Measurements from ENCODE around the gene E2F3.

DNA sequence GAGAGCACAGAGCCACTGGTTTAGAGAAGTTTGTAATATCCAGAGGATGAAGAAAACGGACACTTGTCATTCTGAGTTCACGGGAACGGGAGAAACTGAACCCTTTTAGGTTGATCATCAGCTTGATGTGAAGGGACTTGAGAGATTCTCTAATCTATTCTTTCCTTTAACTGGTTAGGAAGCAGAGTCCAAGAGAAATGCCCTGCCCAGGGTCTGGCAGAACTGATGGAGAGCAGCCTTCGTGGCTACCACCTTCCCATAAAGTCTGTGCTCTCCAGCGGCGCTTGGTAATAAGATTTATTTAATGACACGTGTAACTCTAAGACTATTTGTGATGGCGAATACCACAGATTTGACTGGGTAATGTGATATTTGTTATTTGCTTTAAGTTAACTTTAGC is 36.0 kb downstream of the E2F3 start:
- TF ChIP-seq, protein P1, sequence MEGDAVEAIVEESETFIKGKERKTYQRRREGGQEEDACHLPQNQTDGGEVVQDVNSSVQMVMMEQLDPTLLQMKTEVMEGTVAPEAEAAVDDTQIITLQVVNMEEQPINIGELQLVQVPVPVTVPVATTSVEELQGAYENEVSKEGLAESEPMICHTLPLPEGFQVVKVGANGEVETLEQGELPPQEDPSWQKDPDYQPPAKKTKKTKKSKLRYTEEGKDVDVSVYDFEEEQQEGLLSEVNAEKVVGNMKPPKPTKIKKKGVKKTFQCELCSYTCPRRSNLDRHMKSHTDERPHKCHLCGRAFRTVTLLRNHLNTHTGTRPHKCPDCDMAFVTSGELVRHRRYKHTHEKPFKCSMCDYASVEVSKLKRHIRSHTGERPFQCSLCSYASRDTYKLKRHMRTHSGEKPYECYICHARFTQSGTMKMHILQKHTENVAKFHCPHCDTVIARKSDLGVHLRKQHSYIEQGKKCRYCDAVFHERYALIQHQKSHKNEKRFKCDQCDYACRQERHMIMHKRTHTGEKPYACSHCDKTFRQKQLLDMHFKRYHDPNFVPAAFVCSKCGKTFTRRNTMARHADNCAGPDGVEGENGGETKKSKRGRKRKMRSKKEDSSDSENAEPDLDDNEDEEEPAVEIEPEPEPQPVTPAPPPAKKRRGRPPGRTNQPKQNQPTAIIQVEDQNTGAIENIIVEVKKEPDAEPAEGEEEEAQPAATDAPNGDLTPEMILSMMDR (conservative IDR thresholded peaks at IDR 0.05 in 1 of 2, IDR thresholded peaks at IDR 0.05 in 1 of 2; ENCODE audit: extremely low read depth in 1 of 2, insufficient read depth in 1 of 2, low read depth in 1 of 2, low read length in 2 of 2) = no peak
- no peak for TF ChIP-seq EZH2 (IDR thresholded peaks at IDR 0.05; ENCODE audit: borderline replicate concordance, low read length)
